ENCODE data around the gene EPHX1.

DNA sequence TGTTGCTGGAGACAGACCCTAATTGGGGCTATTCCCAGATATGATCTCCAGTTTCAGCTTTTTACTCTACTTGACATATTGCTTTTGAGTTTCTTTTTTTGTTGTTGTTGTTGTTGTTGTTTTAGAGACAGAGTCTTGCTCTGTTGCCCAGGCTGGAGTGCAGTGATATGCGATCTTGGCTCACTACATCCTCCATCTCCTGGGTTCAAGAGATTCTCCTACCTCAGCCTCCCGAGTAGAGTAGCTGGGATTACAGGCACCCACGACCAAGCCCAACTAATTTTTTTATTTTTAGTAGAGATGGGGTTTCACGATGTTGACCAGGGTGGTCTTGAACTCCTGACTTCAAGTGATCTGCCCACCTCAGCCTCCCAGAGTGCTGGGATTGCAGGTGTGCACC, 33.6 kb upstream of the EPHX1 start:
- TF ChIP-seq CTCF (IDR thresholded peaks at IDR 0.05): no peak
- no peak for TF ChIP-seq POLR2A (IDR thresholded peaks at IDR 0.05)

Data from adrenal gland (tissue), 5 donors.